RWPE1 (cell line): ENCODE data around the gene PLOD1.
"Not testable (repeated sequence)": the region's sequence is repeated elsewhere in the genome, so short reads cannot be mapped to it uniquely, and the experiment has no call there.

Experiments
- CTCF ChIA-PET: fragments of 350-600 bp; sonication (Branson Sonifier 250); formaldehyde crosslinking; extraction: SDS; loops from one replicate; lab custom pipeline; 2021; lab: Yijun Ruan, JAX
- POLR2A ChIA-PET: fragments of 400-600 bp; formaldehyde crosslinking; extraction: SDS; loops from one replicate; lab custom pipeline; 2020; ENCODE audit warnings: antibody characterized with exemption; ENCODE audit not compliant: low non-redundant PET; lab: Yijun Ruan, JAX
- DNase-seq: peaks from one replicate; pipeline ENCODE4 v3.0.0; 2012; ENCODE audit warnings: low spot score
- H3K27ac ChIP-seq: fragments of 450-650 bp; 2 replicates; pipeline ENCODE4 v1.5.1; 2017
- CTCF ChIP-seq: fragments of 450-650 bp; conservative IDR thresholded peaks from 2 replicates; pipeline ENCODE4 v1.5.1; 2017; ENCODE audit warnings: low read depth, mild to moderate bottlenecking

The PLOD1 gene

GRCh38 chr1:11904978-11905377, 29.5 kb upstream of the PLOD1 start:
- no peak for DNase-seq
- ChIA-PET CTCF (no interaction called here), POLR2A (no interaction called here)
- H3K27ac ChIP-seq = no peak overlapping the region
- TF ChIP-seq CTCF = no peak

- H3K27ac ChIP-seq = peak overlapping the region; percentile 100
- POLR2A ChIA-PET = no interaction called here
- no peak for DNase-seq
- CTCF ChIA-PET = no interaction called here
- TF ChIP-seq CTCF = no peak
Observed at GRCh38 chr1:11906870-11907269, 27.6 kb upstream of the PLOD1 start.

GRCh38 chr1:11907275-11908094, 27.0 kb upstream of the PLOD1 start:
- H3K27ac ChIP-seq = peak overlapping the region; percentile 100
- POLR2A ChIA-PET = interaction anchor here (0.6 to 2.8 kb wide), 5 partner anchors 9 to 130 kb away, joined by 3 to 13 read pairs (median 8); partner anchors contain the start of gene MFN2

GRCh38 chr1:11908095-11908675, 26.3 kb upstream of the PLOD1 start:
- peak; percentile 89 for DNase-seq
- no peak for TF ChIP-seq CTCF
- H3K27ac ChIP-seq = peak overlapping the region; percentile 100
- CTCF ChIA-PET = interaction anchor here (0.7 to 2.8 kb wide), 5 partner anchors 15 to 562 kb away, joined by 3 to 14 read pairs (median 3); no protein-coding TSS in a partner anchor
- POLR2A ChIA-PET = interaction anchor here (0.6 to 2.8 kb wide), 6 partner anchors 9 to 131 kb away, joined by 3 to 13 read pairs (median 6); partner anchors contain the start of gene MFN2

More at GRCh38 chr1:11907275-11908094, 27.0 kb upstream of the PLOD1 start:
- peak; percentile 92 for TF ChIP-seq CTCF
- peak; percentile 86 for DNase-seq
- CTCF ChIA-PET = interaction anchor here (0.7 to 2.8 kb wide), 6 partner anchors 19 to 562 kb away, joined by 3 to 14 read pairs (median 3); partner anchors contain the start of gene KIAA2013

GRCh38 chr1:11910914-11911228, 23.6 kb upstream of the PLOD1 start:
- peak overlapping the region; percentile 58 for H3K27ac ChIP-seq
- DNase-seq, CTCF ChIA-PET: not testable (repeated sequence)
- POLR2A ChIA-PET = interaction anchor here (1.6 kb wide), 1 partner anchor 9 kb away, joined by 4 read pairs; no protein-coding TSS in a partner anchor

GRCh38 chr1:11912000-11912399, 22.5 kb upstream of the PLOD1 start:
- CTCF ChIA-PET = interaction anchor here (1.5 kb wide), 1 partner anchor 55 kb away, joined by 3 read pairs; no protein-coding TSS in a partner anchor
- TF ChIP-seq CTCF = no peak
- H3K27ac ChIP-seq = no peak overlapping the region
- POLR2A ChIA-PET = no interaction called here
- DNase-seq = no peak

- CTCF ChIA-PET = interaction anchor here (1.5 kb wide), 1 partner anchor 54 kb away, joined by 3 read pairs; no protein-coding TSS in a partner anchor
- H3K27ac ChIP-seq, DNase-seq, POLR2A ChIA-PET: not testable (repeated sequence)
Observed at GRCh38 chr1:11912482-11913216, 21.9 kb upstream of the PLOD1 start.
